Fibroblast of skin of abdomen (primary cell): ENCODE results near the gene NEO1.

Experiments
- DNase-seq: peaks from one replicate; pipeline ENCODE4 v3.0.0-alpha.2; 2013

NEO1 gene

DNA sequence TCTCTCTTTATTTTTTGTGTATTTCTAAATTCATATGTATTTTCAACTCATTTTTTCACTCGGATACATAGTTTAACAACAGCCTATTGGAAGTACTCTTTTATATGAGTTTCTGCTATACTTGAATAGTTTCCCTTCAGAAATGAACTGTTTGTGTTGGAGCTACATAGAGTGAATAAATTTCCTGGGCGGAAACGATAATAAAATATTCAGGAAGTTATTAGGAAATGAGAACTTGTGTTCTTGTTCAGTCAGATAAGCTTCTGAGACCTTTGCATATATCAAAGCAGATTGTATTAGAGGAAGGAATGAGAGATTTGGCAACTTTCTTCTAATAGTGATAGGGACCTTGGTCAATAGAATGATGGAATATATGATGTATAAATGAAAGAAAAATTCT lies 27.3 kb downstream of the NEO1 start:
- no peak for DNase-seq

DNA sequence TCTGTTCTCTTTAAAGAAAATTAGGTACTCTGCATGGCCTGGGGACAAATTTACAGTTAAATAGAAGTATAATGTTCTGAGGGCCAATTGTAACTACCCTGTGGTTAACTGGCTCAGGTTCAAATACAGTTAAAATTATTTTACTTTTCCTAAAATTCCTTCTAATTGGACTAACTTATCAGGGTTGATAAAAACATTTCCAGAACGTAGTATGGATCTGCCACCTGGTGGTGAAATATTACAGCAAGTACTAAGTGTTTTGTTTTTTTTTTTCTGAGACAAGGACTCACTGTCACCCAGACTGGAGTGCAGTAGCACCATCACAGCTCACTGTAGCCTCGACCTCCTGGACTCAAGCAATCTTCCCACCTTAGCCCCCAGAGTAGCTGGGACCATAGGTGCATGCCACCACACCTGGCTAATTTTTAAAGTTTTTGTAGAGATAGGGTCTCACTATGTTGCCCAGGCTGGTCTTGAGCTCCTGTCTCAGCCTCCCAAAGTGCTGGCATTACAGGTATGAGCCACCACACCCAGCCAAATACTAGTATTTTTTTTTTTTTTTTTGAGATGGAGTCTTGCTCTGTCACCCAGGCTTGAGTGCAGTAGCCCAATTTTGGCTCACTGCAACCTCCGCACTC lies 29.2 kb downstream of the NEO1 start:
- peak; percentile 63 for DNase-seq

- peak; percentile 1 for DNase-seq
Observed at GRCh38 chr15:73082812-73083211, 30.5 kb downstream of the NEO1 start.

GRCh38 chr15:73087098-73087497 lies 34.8 kb downstream of the NEO1 start:
- DNase-seq = no peak

DNA sequence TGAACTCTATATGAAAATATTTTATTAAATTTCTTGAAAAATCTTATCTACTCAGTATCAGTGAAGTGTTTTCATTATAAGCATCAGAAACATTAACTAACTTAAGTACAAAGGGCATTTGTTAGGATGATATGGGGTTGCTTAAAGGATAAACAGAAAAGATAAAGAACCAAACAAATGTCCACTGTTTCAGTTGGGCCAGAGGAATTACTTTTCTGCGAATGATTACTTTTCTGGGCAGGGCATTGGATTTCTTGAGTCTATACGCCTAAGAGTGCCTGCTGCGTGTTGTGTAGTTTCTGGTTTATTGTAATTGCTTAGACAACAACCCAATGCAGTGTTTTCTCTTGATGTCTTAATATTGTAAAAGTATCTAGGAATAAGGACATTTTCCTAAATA lies 52.8 kb downstream of the NEO1 start:
- no peak for DNase-seq

DNA sequence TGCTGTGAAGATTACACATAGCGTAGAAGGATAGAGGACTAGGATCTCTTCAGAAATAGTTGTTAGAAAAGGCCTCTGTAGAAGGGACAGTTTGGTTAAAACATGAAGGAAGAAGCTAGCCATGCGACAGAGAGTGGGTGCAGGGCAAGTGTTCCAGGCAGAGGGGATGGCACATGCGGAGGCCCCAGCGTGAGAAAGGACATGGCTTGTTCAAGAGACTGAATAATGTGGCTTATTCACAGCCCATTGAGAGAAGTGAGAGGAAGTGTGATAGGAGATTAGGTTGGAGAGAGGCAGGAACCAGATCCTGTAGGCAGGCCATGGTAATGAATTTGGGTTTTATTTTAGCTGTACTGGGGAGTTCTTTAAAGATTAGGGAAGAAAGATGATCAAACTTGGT lies 56.4 kb downstream of the NEO1 start:
- DNase-seq = no peak

GRCh38 chr15:73109765-73110164 lies 57.5 kb downstream of the NEO1 start:
- DNase-seq = no peak

DNA sequence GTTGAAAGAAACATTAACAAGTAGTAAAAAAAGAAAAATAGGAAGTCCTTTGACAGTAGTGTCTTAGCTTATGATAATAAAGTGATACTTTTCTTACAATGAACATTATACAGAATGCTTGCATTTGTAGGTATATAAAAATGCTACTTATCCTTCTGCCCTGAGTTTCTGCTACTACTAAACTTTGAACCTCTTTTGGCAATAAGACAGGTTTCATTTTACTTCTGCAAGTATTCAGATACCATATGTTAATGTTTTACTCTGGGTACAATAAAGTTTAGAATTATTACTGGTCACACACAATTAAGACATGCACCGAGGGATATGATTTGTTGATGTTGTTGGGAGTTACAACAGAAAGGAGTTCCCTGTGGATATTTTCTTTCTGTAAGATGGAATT lies 57.9 kb downstream of the NEO1 start:
- no peak for DNase-seq

DNA sequence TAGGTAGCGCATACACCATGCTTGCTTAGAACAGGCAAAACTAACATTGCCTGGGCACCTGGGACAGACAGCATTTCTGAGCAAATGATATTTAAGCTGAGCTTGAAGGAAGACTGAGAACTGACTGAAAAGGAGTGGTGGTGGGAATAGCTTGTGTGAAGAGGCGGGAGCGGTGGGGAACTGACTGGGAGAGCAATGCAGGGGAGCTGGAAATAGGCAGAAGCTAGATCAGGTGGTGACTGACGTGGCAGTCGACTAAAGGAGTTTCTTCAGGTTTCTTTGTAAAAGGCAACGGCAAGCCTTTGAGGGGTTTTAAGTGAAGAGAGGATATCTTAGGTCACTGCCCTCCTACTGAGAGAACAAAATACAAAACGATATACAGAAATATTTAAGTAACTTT lies 61.8 kb downstream of the NEO1 start:
- no peak for DNase-seq

GRCh38 chr15:73116164-73116563 lies 63.9 kb downstream of the NEO1 start:
- no peak for DNase-seq

DNA sequence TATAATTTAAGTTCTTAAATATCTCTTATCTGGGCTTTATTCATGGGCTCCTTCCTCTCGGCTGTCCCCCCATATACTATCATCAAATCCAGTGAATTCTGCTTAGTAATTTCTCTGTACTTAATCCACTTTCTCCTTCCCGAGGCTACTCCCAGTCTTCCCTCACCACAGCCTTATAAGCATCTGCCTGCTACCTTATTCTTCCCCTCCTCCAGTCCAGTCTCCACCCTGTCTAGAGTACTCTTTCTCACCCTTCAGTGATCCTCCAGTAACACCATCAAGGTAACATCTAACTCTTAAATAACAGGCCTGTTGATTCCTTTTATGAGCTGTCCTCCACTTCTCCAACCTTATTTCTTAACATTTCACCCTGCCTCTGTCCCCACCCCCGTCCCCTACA lies 65.8 kb downstream of the NEO1 start:
- no peak for DNase-seq

DNA sequence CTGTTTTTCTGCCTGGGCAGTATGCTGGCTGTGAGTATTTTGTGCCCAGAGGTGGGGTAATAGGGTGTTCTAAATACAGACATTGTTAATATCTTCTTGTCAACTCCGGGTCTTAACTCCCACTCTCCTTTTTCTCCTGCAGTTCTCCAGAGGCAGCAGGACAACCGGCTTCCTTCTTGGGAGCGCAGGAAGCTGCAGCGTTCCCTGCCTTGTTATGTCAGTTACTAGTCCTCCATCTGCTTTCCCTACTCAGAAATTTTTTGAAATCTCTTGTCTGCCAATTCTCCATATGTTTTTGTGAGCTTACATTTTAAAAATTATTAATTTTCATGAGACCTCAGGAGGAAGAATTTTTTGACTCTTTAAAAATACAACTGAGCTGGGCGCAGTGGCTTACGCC lies 67.2 kb downstream of the NEO1 start:
- no peak for DNase-seq

GRCh38 chr15:73120269-73120668 lies 68.0 kb downstream of the NEO1 start:
- no peak for DNase-seq

DNA sequence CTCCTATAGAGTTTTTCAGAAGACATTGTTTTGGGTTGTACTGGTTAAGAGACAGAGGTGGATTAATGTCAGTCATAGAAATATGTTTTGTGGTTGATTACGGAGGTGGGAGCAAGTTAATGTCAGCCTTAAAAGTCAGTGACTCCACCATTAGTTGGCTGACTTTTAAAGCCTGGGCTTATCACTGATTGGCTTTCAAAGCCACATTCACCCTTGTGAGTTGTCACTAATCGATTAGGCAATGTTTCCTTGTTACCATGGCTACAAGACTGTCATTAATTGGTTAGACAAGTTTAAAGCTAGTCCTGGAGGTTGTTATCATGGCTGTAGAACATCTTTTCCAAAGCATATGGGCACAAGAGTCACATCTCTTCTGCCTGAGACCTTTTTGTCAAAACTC lies 73.0 kb downstream of the NEO1 start:
- peak; percentile 4 for DNase-seq

GRCh38 chr15:73127302-73127936 lies 75.2 kb downstream of the NEO1 start:
- DNase-seq = peak; percentile 9

GRCh38 chr15:73130830-73131229 lies 78.6 kb downstream of the NEO1 start:
- no peak for DNase-seq

GRCh38 chr15:73134196-73134595 lies 81.9 kb downstream of the NEO1 start:
- DNase-seq = no peak

DNA sequence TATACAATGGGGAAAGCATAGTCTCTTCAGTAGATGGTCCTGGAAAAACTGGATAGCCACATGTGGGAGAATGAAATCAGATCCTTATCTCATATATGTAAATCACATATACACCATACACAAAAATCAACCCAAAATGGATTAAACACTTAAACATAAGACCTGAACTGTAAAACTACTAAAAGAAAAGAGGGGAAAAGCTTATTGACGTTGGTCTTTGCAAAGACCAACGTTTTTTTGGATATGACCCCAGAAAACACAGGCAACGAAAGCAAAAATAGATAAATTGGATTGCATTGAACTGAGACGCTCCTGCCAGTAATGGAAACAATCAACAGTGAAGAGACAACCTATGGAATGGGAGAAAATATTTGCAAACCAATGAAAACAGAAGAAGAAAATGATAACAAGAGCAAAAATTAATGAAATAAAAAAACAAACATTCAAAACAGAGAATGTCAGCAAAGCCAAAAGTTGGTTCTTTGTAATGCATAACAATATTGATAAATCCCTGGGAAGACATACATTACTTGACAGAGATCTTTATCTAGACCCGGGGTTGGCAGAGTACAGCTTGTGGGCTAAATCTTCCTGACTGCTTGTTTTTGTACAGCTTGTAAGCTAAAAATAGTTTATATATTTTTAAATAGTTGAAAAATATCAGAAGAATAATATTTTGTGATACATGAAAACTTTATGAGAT lies 86.9 kb downstream of the NEO1 start:
- DNase-seq = no peak

GRCh38 chr15:73139744-73140553 lies 87.7 kb downstream of the NEO1 start:
- peak; percentile 10 for DNase-seq

- no peak for DNase-seq
Observed at GRCh38 chr15:73141216-73141900, 89.1 kb downstream of the NEO1 start.

DNA sequence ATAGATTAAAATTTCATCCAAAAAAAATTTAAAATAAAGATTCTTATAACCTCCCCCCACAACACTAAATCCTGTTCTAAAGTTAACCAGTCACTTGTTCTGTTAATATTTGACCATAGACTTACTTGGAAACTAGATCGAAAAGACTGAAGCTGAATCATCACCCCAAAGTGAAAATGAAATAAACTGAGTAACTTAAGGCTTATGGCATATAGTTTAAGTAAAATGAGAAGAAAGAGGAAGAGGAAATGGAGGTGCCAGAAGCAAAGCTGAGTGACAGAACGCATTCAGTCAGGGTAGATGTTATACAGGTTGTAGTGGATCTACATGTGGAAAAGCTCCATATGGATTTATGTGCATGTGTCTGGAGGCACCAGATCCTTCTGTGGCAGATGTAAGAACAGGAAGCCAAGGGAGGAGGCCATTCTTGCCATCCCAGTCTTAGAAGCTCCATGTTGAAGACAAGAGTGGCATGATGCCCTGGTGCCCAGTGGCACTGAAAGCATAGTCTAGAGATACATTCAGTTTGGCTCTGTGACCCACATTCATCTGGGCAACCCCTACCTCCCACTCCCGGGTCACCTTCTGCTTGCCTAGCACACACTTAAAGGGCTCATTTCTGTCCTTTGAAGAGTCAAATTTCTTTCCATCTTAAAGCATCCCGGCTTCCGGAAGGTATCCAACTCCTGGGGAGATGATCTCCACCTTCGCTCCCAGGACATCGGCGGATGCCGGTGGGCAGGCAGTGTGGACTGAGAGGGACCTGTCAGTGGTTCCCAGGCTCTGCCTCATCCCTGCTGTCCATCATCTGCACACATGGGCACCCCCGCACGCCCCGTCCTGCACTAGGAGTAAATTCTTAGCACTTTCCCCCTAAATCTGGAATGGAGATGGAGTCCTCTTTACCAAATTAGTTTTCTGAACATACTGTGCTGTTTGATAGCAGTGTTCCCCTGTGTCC lies 90.8 kb downstream of the NEO1 start:
- DNase-seq = no peak
